Measurements from ENCODE around the gene LY6G5C. TPM values are rescaled to one million over a fixed set of nuclear protein-coding genes. Genes with fewer than 3 reads are reported as not detected.

Gene LY6G5C
- total and polyA plus RNA-seq, 2 of the 13 experiments (the other 11 are each of a cell fraction or from before 2014, with no cell fraction given): 0.33 to 0.55 TPM

- TF ChIP-seq POLR2G (IDR thresholded peaks at IDR 0.05; ENCODE audit: low read depth, low read length) (peak; percentile 76), DMAP1 (CRISPR knock-in tag; IDR thresholded peaks at IDR 0.05) (0 out of 2 replicates have a peak, but pooled peaks have one; percentile 61), ZZZ3 (CRISPR knock-in tag; IDR thresholded peaks at IDR 0.05; ENCODE audit: borderline replicate concordance) (no peak), ZNF740 (CRISPR knock-in tag; IDR thresholded peaks at IDR 0.05) (no peak), TEAD2 (CRISPR knock-in tag; IDR thresholded peaks at IDR 0.05) (no peak), ARNT2 (CRISPR knock-in tag; IDR thresholded peaks at IDR 0.05; ENCODE audit: low read depth) (peak; percentile 36; the same call in 1 of the 2 replicates), NPAS2 (CRISPR knock-in tag; IDR thresholded peaks at IDR 0.05; ENCODE audit: borderline replicate concordance) (0 out of 2 replicates have a peak, but pooled peaks have one; percentile 14), RFXANK (CRISPR knock-in tag; IDR thresholded peaks at IDR 0.05) (no peak), GTF3A (CRISPR knock-in tag; conservative IDR thresholded peaks at IDR 0.05) (no peak), ATF3 (CRISPR knock-in tag; IDR thresholded peaks at IDR 0.05) (peak; percentile 33; the same call in 1 of the 2 replicates), ZNF605 (CRISPR knock-in tag; IDR thresholded peaks at IDR 0.05) (peak; percentile 85), ZNF205 (CRISPR knock-in tag; IDR thresholded peaks at IDR 0.05) (peak; percentile 78), ZNF552 (CRISPR knock-in tag; IDR thresholded peaks at IDR 0.05; ENCODE audit: borderline replicate concordance) (0 out of 2 replicates have a peak, but pooled peaks have one; percentile 23), ZNF776 (CRISPR knock-in tag; IDR thresholded peaks at IDR 0.05) (no peak; the same call in 1 of the 2 replicates), TFDP1 (CRISPR knock-in tag; IDR thresholded peaks at IDR 0.05; ENCODE audit: borderline replicate concordance) (peak; percentile 96), HMG20A (CRISPR knock-in tag; IDR thresholded peaks at IDR 0.05; ENCODE audit: borderline replicate concordance) (no peak), ONECUT2 (CRISPR knock-in tag; IDR thresholded peaks at IDR 0.05) (0 out of 2 replicates have a peak, but pooled peaks have one; percentile 36), FOXA1 (IDR thresholded peaks at IDR 0.05) (no peak), FOXA1 (CRISPR knock-in tag; IDR thresholded peaks at IDR 0.05) (peak; percentile 73), ZFYVE20 (CRISPR knock-in tag; IDR thresholded peaks at IDR 0.05; ENCODE audit: borderline replicate concordance, low read depth) (no peak), POGZ (CRISPR knock-in tag; IDR thresholded peaks at IDR 0.05) (no peak; the same call in 1 of the 2 replicates)
- TF ChIP-seq, protein P1, sequence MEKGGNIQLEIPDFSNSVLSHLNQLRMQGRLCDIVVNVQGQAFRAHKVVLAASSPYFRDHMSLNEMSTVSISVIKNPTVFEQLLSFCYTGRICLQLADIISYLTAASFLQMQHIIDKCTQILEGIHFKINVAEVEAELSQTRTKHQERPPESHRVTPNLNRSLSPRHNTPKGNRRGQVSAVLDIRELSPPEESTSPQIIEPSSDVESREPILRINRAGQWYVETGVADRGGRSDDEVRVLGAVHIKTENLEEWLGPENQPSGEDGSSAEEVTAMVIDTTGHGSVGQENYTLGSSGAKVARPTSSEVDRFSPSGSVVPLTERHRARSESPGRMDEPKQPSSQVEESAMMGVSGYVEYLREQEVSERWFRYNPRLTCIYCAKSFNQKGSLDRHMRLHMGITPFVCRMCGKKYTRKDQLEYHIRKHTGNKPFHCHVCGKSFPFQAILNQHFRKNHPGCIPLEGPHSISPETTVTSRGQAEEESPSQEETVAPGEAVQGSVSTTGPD (CRISPR knock-in tag; IDR thresholded peaks at IDR 0.05): no peak
- TF ChIP-seq, protein P2, sequence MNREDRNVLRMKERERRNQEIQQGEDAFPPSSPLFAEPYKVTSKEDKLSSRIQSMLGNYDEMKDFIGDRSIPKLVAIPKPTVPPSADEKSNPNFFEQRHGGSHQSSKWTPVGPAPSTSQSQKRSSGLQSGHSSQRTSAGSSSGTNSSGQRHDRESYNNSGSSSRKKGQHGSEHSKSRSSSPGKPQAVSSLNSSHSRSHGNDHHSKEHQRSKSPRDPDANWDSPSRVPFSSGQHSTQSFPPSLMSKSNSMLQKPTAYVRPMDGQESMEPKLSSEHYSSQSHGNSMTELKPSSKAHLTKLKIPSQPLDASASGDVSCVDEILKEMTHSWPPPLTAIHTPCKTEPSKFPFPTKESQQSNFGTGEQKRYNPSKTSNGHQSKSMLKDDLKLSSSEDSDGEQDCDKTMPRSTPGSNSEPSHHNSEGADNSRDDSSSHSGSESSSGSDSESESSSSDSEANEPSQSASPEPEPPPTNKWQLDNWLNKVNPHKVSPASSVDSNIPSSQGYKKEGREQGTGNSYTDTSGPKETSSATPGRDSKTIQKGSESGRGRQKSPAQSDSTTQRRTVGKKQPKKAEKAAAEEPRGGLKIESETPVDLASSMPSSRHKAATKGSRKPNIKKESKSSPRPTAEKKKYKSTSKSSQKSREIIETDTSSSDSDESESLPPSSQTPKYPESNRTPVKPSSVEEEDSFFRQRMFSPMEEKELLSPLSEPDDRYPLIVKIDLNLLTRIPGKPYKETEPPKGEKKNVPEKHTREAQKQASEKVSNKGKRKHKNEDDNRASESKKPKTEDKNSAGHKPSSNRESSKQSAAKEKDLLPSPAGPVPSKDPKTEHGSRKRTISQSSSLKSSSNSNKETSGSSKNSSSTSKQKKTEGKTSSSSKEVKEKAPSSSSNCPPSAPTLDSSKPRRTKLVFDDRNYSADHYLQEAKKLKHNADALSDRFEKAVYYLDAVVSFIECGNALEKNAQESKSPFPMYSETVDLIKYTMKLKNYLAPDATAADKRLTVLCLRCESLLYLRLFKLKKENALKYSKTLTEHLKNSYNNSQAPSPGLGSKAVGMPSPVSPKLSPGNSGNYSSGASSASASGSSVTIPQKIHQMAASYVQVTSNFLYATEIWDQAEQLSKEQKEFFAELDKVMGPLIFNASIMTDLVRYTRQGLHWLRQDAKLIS (CRISPR knock-in tag; IDR thresholded peaks at IDR 0.05): no peak; the same call in 1 of the 2 replicates
Observed at GRCh38 chr6:31664790-31665500, 15.9 kb downstream of the LY6G5C start, which contains the start of gene GPANK1 (continued).
